Gastrocnemius medialis (tissue), 4 donors: ENCODE data around the gene WDR35. TPM values are rescaled to one million over a fixed set of nuclear protein-coding genes. Genes with fewer than 3 reads are reported as not detected.

Source experiments
- ATAC-seq, 2 donors: fragments of 150-250 bp; one replicate each; pipeline ENCODE4 v1.9.1; 2016
- DNase-seq, 2 donors: peaks; one replicate each; pipeline ENCODE4 v3.0.0-alpha.2; 2019
- H3K27ac ChIP-seq, 4 donors: fragments of 200-600 bp; sonication (generic); 1 replicate in 1 of 4; 2 replicates in 3 of 4; pipeline ENCODE4 v1.5.1; 2016 to 2018; ENCODE audit warnings: mild to moderate bottlenecking in 2 of 4, moderate library complexity in 1 of 4
- H3K27me3 ChIP-seq, 3 donors: fragments of 200-600 bp; sonication (generic) in 2 of 3; 1 replicate in 1 of 3; 2 replicates in 2 of 3; pipeline versions ENCODE4 v1.5.1 to v1.6.0; 2016 to 2019; ENCODE audit warnings: mild to moderate bottlenecking in 1 of 3, moderate library complexity in 1 of 3
- H3K36me3 ChIP-seq, 2 donors: fragments of 200-600 bp; sonication (generic) in 1 of 2; one replicate each; pipeline ENCODE4 v1.5.1; 2017 to 2018
- H3K4me1 ChIP-seq, 2 donors: fragments of 200-600 bp; sonication (generic) in 1 of 2; one replicate each; pipeline ENCODE4 v1.5.1; 2016 to 2017; ENCODE audit warnings: mild to moderate bottlenecking in 2 of 2
- H3K4me3 ChIP-seq, 4 donors: fragments of 200-600 bp; sonication (generic) in 3 of 4; 1 replicate in 1 of 4; 2 replicates in 3 of 4; pipeline ENCODE4 v1.5.1; 2016 to 2019; ENCODE audit warnings: mild to moderate bottlenecking in 2 of 4
- H3K9me3 ChIP-seq, 3 donors: fragments of 200-600 bp; sonication (generic) in 2 of 3; 1 replicate in 1 of 3; 2 replicates in 2 of 3; pipeline ENCODE4 v1.5.1; 2016 to 2019
- POLR2A ChIP-seq, 2 donors: fragments of 450-650 bp; IDR thresholded peaks; one replicate each; pipeline ENCODE4 v1.6.1; 2017; ENCODE audit warnings: antibody characterized with exemption in 2 of 2, mild to moderate bottlenecking in 2 of 2, moderate library complexity in 2 of 2
- in situ Hi-C, 4 donors: fragments of 200-750 bp; cut with MboI; loops; one replicate each; pipeline versions ENCODE4 v1.15.0 to v1.8.0; 2017; ENCODE audit warnings: low sequenced_read_pairs in 4 of 4
- intact Hi-C: fragments of 100-400 bp; cut with DNase I; formaldehyde crosslinking; loops from one replicate; pipeline ENCODE4 v1.15.1; 2023; ENCODE audit warnings: low total_unique reads
- total RNA-seq, 4 donors: library from RNA; depleted of rRNA; stranded (reverse); fragments of >200 nt; gene quantifications; one replicate each; pipeline versions ENCODE4 v1.1.0 to v1.2.3, GENCODE V29; 2016
- TF ChIP-seq, protein P1 (sequence below), 5 experiments: fragments of 450-650 bp in 3 of 5; fragments of 200-600 bp in 2 of 5; sonication (generic) in 2 of 5; IDR thresholded peaks in 4 of 5; conservative IDR thresholded peaks in 1 of 5; 1 replicate in 4 of 5; 2 replicates in 1 of 5; pipeline ENCODE4 v1.5.1; 2016 to 2019; ENCODE audit warnings: antibody characterized with exemption in 5 of 5, mild to moderate bottlenecking in 3 of 5, moderate library complexity in 3 of 5

Gene WDR35
- total RNA-seq, 4 donors from 2014 or later, result 3.3 to 4.5 (median 3.7) TPM

DNA sequence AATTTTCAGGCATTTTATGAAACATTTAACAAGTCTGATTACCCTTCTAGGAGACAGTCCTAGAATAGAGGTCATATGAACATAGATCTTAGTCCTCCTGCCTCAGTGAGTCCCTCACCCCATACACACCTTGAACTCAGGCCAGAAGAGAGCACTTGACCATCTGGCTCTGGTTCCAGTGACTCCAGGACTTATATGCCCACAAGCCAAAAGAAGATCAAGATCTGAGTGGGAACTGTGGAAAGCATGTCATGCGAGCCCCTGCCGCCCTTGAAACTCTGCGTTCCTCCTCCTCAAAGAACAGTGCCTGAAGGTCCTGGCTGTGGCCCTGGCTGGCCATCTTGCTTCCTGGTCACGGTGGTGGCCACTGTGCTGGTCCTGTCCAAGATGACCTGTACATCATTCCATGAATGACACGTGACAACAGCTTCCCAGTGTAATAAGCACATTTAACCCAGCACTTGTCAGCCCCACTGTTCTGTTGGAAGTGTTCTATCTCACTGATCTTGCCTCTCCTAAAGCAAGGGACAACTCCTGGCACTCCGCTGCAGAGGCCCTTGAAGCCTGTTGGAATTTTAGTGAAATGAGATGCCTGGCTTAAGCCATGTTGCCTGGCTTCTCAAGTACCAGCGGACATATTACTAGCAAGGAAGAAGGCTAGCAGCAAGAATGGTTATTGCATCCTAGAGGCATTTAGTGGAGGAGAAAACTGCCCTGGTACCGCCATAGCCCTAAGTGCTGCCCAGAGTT is 105.8 kb downstream of the WDR35 start:
- no peak overlapping the region for H3K4me3 ChIP-seq
- intact Hi-C loops (no loop called here), in situ Hi-C loops (no loop called here)
- DNase-seq, result no peak
- H3K9me3 ChIP-seq, result no peaks in the 10 kb centered on the region
- TF ChIP-seq, protein P1, sequence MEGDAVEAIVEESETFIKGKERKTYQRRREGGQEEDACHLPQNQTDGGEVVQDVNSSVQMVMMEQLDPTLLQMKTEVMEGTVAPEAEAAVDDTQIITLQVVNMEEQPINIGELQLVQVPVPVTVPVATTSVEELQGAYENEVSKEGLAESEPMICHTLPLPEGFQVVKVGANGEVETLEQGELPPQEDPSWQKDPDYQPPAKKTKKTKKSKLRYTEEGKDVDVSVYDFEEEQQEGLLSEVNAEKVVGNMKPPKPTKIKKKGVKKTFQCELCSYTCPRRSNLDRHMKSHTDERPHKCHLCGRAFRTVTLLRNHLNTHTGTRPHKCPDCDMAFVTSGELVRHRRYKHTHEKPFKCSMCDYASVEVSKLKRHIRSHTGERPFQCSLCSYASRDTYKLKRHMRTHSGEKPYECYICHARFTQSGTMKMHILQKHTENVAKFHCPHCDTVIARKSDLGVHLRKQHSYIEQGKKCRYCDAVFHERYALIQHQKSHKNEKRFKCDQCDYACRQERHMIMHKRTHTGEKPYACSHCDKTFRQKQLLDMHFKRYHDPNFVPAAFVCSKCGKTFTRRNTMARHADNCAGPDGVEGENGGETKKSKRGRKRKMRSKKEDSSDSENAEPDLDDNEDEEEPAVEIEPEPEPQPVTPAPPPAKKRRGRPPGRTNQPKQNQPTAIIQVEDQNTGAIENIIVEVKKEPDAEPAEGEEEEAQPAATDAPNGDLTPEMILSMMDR (IDR thresholded peaks at IDR 0.05 in 4 of 5, conservative IDR thresholded peaks at IDR 0.05 in 1 of 5), result no peak
- no peak for TF ChIP-seq POLR2A (IDR thresholded peaks at IDR 0.05)
- no peaks in the 10 kb centered on the region for H3K36me3 ChIP-seq
- peaks cover 0 to 7% of the 10 kb centered on the region in 2 donors for H3K4me1 ChIP-seq
- H3K27me3 ChIP-seq, result no peaks in the 10 kb centered on the region
- no peak overlapping the region for H3K27ac ChIP-seq
- no peak for ATAC-seq

DNA sequence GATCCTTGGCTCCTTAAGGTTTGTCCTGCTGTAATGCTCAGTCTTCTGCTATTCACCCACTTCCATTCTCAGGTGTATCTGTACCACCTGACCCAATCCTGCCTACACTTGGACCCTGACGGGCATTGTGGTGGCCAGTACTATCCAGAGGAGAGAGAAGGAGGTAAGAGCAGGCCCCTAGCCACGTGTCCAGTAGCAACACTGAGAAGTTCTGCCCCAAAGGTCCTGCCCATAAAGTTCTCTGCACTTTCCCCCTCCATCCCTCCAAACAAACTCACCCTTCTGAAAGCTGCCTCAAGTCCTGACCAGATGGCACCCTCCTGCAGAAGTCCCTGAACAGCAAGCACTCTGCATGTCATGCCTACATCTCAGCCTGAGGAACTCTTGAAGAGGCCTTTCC is 106.4 kb downstream of the WDR35 start:
- ATAC-seq (no peak), DNase-seq (no peak)
- no peak overlapping the region for H3K27ac ChIP-seq
- in situ Hi-C loops, result no loop called here
- no peaks in the 10 kb centered on the region for H3K27me3 ChIP-seq
- no peaks in the 10 kb centered on the region for H3K36me3 ChIP-seq
- H3K4me3 ChIP-seq, result no peak overlapping the region
- intact Hi-C loops, result no loop called here
- peaks cover 0 to under 1% of the 10 kb centered on the region in 2 donors for H3K4me1 ChIP-seq
- H3K9me3 ChIP-seq, result no peaks in the 10 kb centered on the region
- TF ChIP-seq, protein P1 (IDR thresholded peaks at IDR 0.05 in 4 of 5, conservative IDR thresholded peaks at IDR 0.05 in 1 of 5), result no peak
- no peak for TF ChIP-seq POLR2A (IDR thresholded peaks at IDR 0.05)

DNA sequence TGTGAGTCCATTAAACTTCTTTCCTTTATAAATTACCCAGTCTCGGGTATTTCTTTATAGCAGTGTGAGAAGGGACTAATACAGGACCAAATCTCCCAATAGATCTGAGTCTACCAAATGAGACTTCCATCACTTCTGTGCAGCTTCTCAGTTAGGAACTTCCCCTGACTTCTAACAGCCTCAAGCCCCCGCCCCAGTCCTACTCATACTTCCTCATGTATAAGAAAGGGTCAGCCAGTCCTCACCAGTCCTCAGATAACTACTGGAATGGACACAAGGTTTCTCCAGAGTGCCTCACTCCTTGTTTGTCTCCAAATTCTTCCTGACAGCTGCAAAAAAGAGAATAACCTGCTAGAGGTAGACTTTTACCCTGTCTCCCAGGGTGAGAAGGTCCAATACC is 107.6 kb downstream of the WDR35 start:
- no peak overlapping the region for H3K4me3 ChIP-seq
- in situ Hi-C loops, result no loop called here
- no peaks in the 10 kb centered on the region for H3K4me1 ChIP-seq
- no peak for DNase-seq
- intact Hi-C loops, result no loop called here
- no peak overlapping the region for H3K27ac ChIP-seq
- H3K36me3 ChIP-seq, result no peaks in the 10 kb centered on the region
- H3K9me3 ChIP-seq, result no peaks in the 10 kb centered on the region
- ATAC-seq, result no peak
- no peaks in the 10 kb centered on the region for H3K27me3 ChIP-seq
- TF ChIP-seq POLR2A (IDR thresholded peaks at IDR 0.05), result no peak
- TF ChIP-seq, protein P1 (IDR thresholded peaks at IDR 0.05 in 4 of 5, conservative IDR thresholded peaks at IDR 0.05 in 1 of 5), result no peak

DNA sequence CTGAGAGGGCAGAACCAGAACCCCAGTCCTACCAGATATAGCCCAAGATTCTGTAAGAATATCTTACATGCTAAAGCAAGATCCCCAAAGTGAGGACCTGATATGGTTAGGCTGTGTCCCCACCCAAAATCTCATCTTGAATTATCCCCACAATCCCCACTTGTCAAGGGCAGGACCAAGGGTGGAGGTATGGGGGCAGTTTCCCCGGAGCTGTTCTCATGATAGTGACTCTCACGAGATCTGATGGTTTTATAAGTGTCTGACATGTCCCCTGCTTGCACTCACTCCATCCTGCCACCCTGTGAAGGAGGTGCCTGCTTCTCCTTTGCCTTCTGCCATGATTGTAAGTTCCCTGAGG is 108.0 kb downstream of the WDR35 start:
- Histone ChIP-seq H3K4me1 (no peaks in the 10 kb centered on the region), H3K4me3 (no peak overlapping the region), H3K9me3 (no peaks in the 10 kb centered on the region), H3K27ac (no peak overlapping the region), H3K27me3 (no peaks in the 10 kb centered on the region), H3K36me3 (no peaks in the 10 kb centered on the region)
- TF ChIP-seq POLR2A (IDR thresholded peaks at IDR 0.05), result no peak
- TF ChIP-seq, protein P1 (IDR thresholded peaks at IDR 0.05 in 4 of 5, conservative IDR thresholded peaks at IDR 0.05 in 1 of 5), result no peak
- DNase-seq (no peak), ATAC-seq (no peak)
- in situ Hi-C loops, result no loop called here
- intact Hi-C loops, result no loop called here
